GM18517 (cell line): Measurements from ENCODE around the gene ABO.
"Not testable (repeated sequence)": the region's sequence is repeated elsewhere in the genome, so short reads cannot be mapped to it uniquely, and the experiment has no call there.

Source experiments
- ATAC-seq: cut with Tn5 transposase; IDR thresholded peaks from one replicate; pipeline ENCODE4 v1.9.1; 2021; ENCODE audit warnings: mild to moderate bottlenecking, moderate library complexity; ENCODE audit not compliant: unreplicated experiment

ABO gene

GRCh38 chr9:133247632-133248031 is 27.4 kb downstream of the ABO start:
- no peak for ATAC-seq

GRCh38 chr9:133246991-133247390 is 28.0 kb downstream of the ABO start:
- ATAC-seq, result no peak

- ATAC-seq, result no peak
Measured at GRCh38 chr9:133246562-133246961, 28.4 kb downstream of the ABO start.

- ATAC-seq, result no peak
Measured at GRCh38 chr9:133242991-133243390, 32.0 kb downstream of the ABO start.

GRCh38 chr9:133242241-133242640 is 32.8 kb downstream of the ABO start:
- no peak for ATAC-seq

- ATAC-seq, result no peak
Measured at GRCh38 chr9:133239533-133240090, 35.4 kb downstream of the ABO start.

- ATAC-seq, result no peak
Measured at GRCh38 chr9:133238851-133239532, 36.0 kb downstream of the ABO start.

- ATAC-seq, result no peak
Measured at GRCh38 chr9:133238272-133238850, 36.6 kb downstream of the ABO start.

- ATAC-seq, result no peak
Measured at GRCh38 chr9:133237035-133237731, 37.8 kb downstream of the ABO start.

GRCh38 chr9:133236291-133237034 is 38.5 kb downstream of the ABO start:
- not testable (repeated sequence) for ATAC-seq

- ATAC-seq, result no peak
Measured at GRCh38 chr9:133235549-133236222, 39.3 kb downstream of the ABO start.

GRCh38 chr9:133234577-133235322 is 40.3 kb downstream of the ABO start:
- no peak for ATAC-seq

GRCh38 chr9:133233681-133234432 is 41.1 kb downstream of the ABO start:
- ATAC-seq, result no peak

- not testable (repeated sequence) for ATAC-seq
Measured at GRCh38 chr9:133231934-133232568, 43.0 kb downstream of the ABO start.

GRCh38 chr9:133230514-133230913 is 44.5 kb downstream of the ABO start:
- ATAC-seq, result not testable (repeated sequence)

GRCh38 chr9:133230093-133230492 is 44.9 kb downstream of the ABO start:
- no peak for ATAC-seq

GRCh38 chr9:133228474-133229193 is 46.4 kb downstream of the ABO start:
- not testable (repeated sequence) for ATAC-seq

GRCh38 chr9:133227996-133228395 is 47.0 kb downstream of the ABO start:
- ATAC-seq, result not testable (repeated sequence)
